NCI-H2029 treated with DMSO at 0.1 percent for 48 hours (cell line): Measurements from ENCODE around the gene HOXA10.

Experiments
- DNase-seq: peaks from one replicate; lab custom pipeline; 2025; lab: John Stamatoyannopoulos, UW

The HOXA10 gene

GRCh38 chr7:27143950-27144780 is 30.0 kb downstream of the HOXA10 start:
- no peak for DNase-seq

GRCh38 chr7:27143023-27143949 is 30.8 kb downstream of the HOXA10 start, which contains the start of gene HOXA5:
HOXA5 (minus strand) TSS chr7:27143681; CDS start chr7:27143607, 74 bp downstream.
- DNase-seq: no peak

GRCh38 chr7:27142580-27143022 is 31.5 kb downstream of the HOXA10 start:
- DNase-seq: no peak

GRCh38 chr7:27141923-27142579 is 32.1 kb downstream of the HOXA10 start:
- no peak for DNase-seq

GRCh38 chr7:27141137-27141922 is 32.8 kb downstream of the HOXA10 start:
- DNase-seq: no peak

GRCh38 chr7:27140126-27140857 is 33.8 kb downstream of the HOXA10 start:
- DNase-seq: no peak

GRCh38 chr7:27139334-27140125 is 34.6 kb downstream of the HOXA10 start:
- no peak for DNase-seq

- DNase-seq: no peak
These were observed 35.2 kb downstream of the HOXA10 start for GRCh38 chr7:27138985-27139333.

GRCh38 chr7:27138472-27138871 is 35.6 kb downstream of the HOXA10 start:
- DNase-seq: no peak

- no peak for DNase-seq
These were observed 36.3 kb downstream of the HOXA10 start for GRCh38 chr7:27137640-27138315.

- DNase-seq: no peak
These were observed 39.7 kb downstream of the HOXA10 start for GRCh38 chr7:27134392-27134791.

- DNase-seq: no peak
These were observed 40.5 kb downstream of the HOXA10 start for GRCh38 chr7:27133409-27134231.

- DNase-seq: no peak
These were observed 41.1 kb downstream of the HOXA10 start for GRCh38 chr7:27132978-27133377.

GRCh38 chr7:27132214-27132613 is 41.9 kb downstream of the HOXA10 start:
- no peak for DNase-seq

GRCh38 chr7:27131390-27131819 is 42.7 kb downstream of the HOXA10 start:
- DNase-seq: no peak

GRCh38 chr7:27130540-27131389 is 43.4 kb downstream of the HOXA10 start, which contains the start of gene HOXA4:
HOXA4 (minus strand) TSS chr7:27130757; CDS start chr7:27130733, 24 bp downstream.
- DNase-seq: no peak
